Measurements from ENCODE around the gene MEGF11.

The MEGF11 gene

DNA sequence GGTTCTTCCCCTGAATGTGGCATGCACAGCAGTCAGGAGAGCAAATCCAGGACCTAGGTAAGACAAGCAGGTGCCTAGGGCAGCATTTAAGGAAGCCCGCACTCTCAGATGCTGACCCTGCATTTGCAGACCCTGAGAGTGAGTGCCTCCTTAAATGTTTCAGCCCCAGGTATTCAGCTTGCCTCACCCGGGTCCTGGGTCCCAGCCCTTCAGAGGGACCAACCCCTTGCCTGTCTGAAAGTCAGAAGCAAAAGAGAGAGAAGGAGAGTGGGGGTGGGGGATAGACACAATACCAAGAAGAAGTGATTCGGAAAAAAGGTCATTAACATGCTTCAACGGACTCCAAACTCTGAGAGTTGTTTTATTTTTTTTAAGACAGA, 75.0 kb downstream of the MEGF11 start:
- H3K27ac ChIP-seq: no peak overlapping the region
- no peak overlapping the region for H3K9ac ChIP-seq
- H3K9me3 ChIP-seq (replicated peaks in 1 of 11): no peaks in the 10 kb centered on the region
- peaks cover 0 to 44% (median 31%) of the 10 kb centered on the region in 10 experiments; a peak in 18 of 20 replicates for H3K4me1 ChIP-seq
- peak overlapping the region in 6 of 11 experiments; percentile 5 to 46 (median 36); a peak in 10 of 22 replicates for H3K4me2 ChIP-seq
- no peak for TF ChIP-seq Cebpa-rat (IDR thresholded peaks at IDR 0.05)
- no peak overlapping the region for H3K4me3 ChIP-seq
- H4K20me1 ChIP-seq: no peaks in the 10 kb centered on the region
- no peaks in the 10 kb centered on the region for H3K36me3 ChIP-seq
- H3K27me3 ChIP-seq: no peaks in the 10 kb centered on the region

DNA sequence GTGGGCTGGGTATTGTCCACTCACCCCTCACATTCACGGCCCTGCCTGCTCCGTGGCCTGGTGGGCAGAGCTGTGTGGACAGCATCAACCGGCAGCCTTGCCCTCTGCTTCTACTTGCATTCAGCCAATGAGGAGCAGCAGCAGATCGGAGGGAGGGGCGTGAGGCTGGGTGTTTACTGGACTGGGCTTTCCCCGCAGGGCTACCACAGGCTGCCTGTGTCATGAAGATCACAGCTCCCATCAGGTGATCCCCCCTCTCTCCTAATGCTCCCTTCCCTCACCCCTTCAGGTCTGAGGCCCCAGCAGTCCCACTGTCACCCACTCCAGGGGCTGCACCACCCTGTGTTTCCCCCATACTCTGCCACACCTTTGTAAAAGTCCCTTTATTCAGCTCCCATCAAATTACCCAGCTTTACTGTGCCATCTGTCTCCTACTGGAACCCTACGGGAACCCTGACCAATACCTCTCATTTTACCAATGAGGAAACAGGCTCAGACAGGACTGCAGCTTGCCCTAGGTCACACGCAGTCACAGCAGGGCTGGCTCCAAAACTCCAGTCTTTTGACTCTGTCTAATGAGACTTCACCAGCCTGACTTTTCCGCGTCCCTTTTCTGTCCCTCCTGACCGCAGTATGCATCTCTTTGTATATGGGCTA, 81.1 kb downstream of the MEGF11 start:
- TF ChIP-seq Cebpa-rat (IDR thresholded peaks at IDR 0.05): no peak
- H3K36me3 ChIP-seq: no peaks in the 10 kb centered on the region
- H3K9ac ChIP-seq: no peak overlapping the region
- H3K9me3 ChIP-seq (replicated peaks in 1 of 11): no peaks in the 10 kb centered on the region
- H4K20me1 ChIP-seq: no peaks in the 10 kb centered on the region
- H3K27ac ChIP-seq: no peak overlapping the region
- H3K4me1 ChIP-seq: peaks cover 14 to 32% (median 28%) of the 10 kb centered on the region in 10 experiments
- H3K27me3 ChIP-seq: no peaks in the 10 kb centered on the region
- H3K4me2 ChIP-seq: no peak overlapping the region
- H3K4me3 ChIP-seq: no peak overlapping the region

DNA sequence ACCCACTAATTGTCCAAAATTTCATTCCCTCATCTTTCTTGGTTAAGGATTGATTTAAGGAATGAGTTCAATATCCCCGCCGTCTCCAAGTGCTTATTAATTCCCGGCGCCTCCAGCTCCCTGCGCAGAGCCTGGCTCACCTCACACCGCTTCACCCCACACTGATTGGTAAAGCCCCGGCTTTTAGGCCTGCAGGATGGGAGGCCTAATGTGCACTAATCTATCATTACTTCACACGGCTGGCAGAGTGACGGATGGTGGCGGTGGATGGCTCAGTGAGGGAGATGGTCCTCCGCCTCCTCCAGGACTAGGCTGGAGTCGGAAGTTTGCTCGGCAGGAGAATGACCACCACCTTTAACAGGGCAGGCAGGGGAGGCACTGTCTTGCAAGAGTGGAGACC, 81.7 kb downstream of the MEGF11 start:
- Histone ChIP-seq H3K9me3 (replicated peaks in 1 of 11) (no peaks in the 10 kb centered on the region), H3K4me1 (peaks cover 14 to 32% (median 29%) of the 10 kb centered on the region in 10 experiments), H3K27me3 (no peaks in the 10 kb centered on the region), H3K36me3 (no peaks in the 10 kb centered on the region), H3K9ac (no peak overlapping the region), H4K20me1 (no peaks in the 10 kb centered on the region), H3K4me2 (no peak overlapping the region), H3K27ac (no peak overlapping the region), H3K4me3 (no peak overlapping the region)
- TF ChIP-seq Cebpa-rat (IDR thresholded peaks at IDR 0.05): no peak

DNA sequence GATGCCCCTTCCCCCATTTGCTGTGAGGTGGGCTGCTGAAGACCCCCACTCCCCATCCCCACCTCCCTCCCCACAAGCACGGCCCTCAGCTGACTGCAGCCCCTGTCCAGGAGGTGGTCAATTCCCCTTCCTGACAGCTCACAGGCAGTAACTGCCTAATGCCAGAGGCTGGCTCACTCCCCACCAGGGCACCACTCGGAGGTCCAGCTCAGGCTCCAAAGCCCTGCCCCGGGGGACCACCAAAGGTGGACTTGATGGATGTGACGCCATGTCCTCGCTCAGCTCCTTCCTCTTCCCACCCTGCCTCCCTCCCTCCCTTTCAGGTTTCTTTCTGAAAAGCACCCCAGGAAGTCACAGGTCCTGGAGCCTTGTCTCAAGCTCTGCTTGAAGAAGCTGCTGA, 82.8 kb downstream of the MEGF11 start:
- TF ChIP-seq Cebpa-rat (IDR thresholded peaks at IDR 0.05): no peak
- Histone ChIP-seq H3K9ac (no peak overlapping the region), H3K4me1 (peaks cover 14 to 38% (median 34%) of the 10 kb centered on the region in 10 experiments), H3K4me3 (no peak overlapping the region), H3K36me3 (no peaks in the 10 kb centered on the region), H3K27ac (no peak overlapping the region), H3K4me2 (peak overlapping the region in 3 of 11 experiments; percentile 68 to 90 (median 86); a peak in 3 of 22 replicates), H4K20me1 (no peaks in the 10 kb centered on the region), H3K9me3 (replicated peaks in 1 of 11) (no peaks in the 10 kb centered on the region), H3K27me3 (no peaks in the 10 kb centered on the region)

DNA sequence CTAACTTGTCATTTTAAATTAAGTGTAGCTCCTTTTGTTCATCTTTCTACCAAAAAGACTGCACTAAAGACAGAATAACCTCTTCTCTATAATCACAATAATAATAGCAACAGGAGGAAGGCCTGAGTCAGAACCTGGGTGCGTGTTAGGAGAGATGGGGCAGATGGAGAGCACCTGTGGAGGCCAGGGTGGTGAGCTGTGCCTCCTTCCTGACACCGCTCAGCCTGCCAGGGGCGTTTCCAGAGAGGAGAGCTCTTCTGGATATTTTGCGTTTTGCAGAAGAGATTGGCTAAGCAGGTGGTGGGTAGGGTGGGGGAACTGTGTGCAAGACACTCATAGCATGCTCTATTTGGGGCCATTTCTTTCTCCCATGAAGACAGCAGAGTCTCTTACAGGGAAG, 83.5 kb downstream of the MEGF11 start:
- Histone ChIP-seq H3K4me1 (peaks cover 14 to 45% (median 41%) of the 10 kb centered on the region in 10 experiments), H4K20me1 (no peaks in the 10 kb centered on the region), H3K9me3 (replicated peaks in 1 of 11) (no peaks in the 10 kb centered on the region), H3K27me3 (no peaks in the 10 kb centered on the region), H3K27ac (peak overlapping the region in 4 of 11 experiments; percentile 67 to 75 (median 72); a peak in 7 of 22 replicates), H3K4me3 (no peak overlapping the region), H3K4me2 (peak overlapping the region in 9 of 11 experiments; percentile 68 to 90 (median 79); a peak in 18 of 22 replicates), H3K36me3 (no peaks in the 10 kb centered on the region), H3K9ac (peak overlapping the region in 2 of 11 experiments; percentile 52 to 60; a peak in 3 of 22 replicates)
- TF ChIP-seq Cebpa-rat (IDR thresholded peaks at IDR 0.05): no peak

GRCh38 chr15:66169625-66170024, 83.9 kb downstream of the MEGF11 start:
- H3K27me3 ChIP-seq: no peaks in the 10 kb centered on the region
- H3K36me3 ChIP-seq: no peaks in the 10 kb centered on the region
- H3K27ac ChIP-seq: peak overlapping the region in 6 of 11 experiments; percentile 38 to 75 (median 70); a peak in 13 of 22 replicates
- peak overlapping the region in 6 of 11 experiments; percentile 23 to 61 (median 52); a peak in 10 of 22 replicates for H3K9ac ChIP-seq
- TF ChIP-seq Cebpa-rat (IDR thresholded peaks at IDR 0.05): no peak
- H3K9me3 ChIP-seq (replicated peaks in 1 of 11): no peaks in the 10 kb centered on the region
- peak overlapping the region; percentile 42 to 90 (median 78) for H3K4me2 ChIP-seq
- H3K4me3 ChIP-seq: peak overlapping the region in 3 of 10 experiments; percentile 20 to 43 (median 25); a peak in 4 of 20 replicates
- H4K20me1 ChIP-seq: no peaks in the 10 kb centered on the region
- peaks cover 11 to 48% (median 41%) of the 10 kb centered on the region in 10 experiments; a peak in 19 of 20 replicates for H3K4me1 ChIP-seq

DNA sequence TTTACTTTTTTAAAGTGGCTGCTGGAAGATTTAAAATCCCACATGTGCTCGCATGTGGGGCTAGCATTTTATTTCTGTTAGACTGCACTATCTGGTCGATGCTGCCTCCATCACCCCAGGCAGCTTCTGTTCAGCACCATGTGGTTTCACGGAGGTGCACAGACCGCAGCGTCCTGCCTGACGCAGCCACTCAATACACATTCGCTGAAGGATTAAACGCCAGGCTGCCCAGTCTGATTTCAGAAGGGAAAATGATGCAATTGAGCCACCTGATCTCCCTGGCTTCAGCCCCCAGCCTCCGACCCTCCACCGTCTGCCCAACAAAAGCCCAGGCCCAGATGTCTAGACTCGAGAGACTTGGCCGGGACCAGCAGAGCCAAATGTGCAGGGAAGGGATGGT, 84.5 kb downstream of the MEGF11 start:
- no peaks in the 10 kb centered on the region for H3K36me3 ChIP-seq
- peaks cover 11 to 48% (median 41%) of the 10 kb centered on the region in 10 experiments; a peak in 19 of 20 replicates for H3K4me1 ChIP-seq
- TF ChIP-seq Cebpa-rat (IDR thresholded peaks at IDR 0.05): peak in 4 of 11 experiments; percentile 42 to 87 (median 74); a peak in 7 of 22 replicates
- peak overlapping the region; percentile 42 to 90 (median 78) for H3K4me2 ChIP-seq
- no peaks in the 10 kb centered on the region for H3K9me3 ChIP-seq (replicated peaks in 1 of 11)
- no peaks in the 10 kb centered on the region for H3K27me3 ChIP-seq
- no peaks in the 10 kb centered on the region for H4K20me1 ChIP-seq
- H3K27ac ChIP-seq: peak overlapping the region in 6 of 11 experiments; percentile 38 to 75 (median 70); a peak in 14 of 22 replicates
- peak overlapping the region in 6 of 11 experiments; percentile 23 to 61 (median 52); a peak in 10 of 22 replicates for H3K9ac ChIP-seq
- H3K4me3 ChIP-seq: peak overlapping the region in 3 of 10 experiments; percentile 20 to 43 (median 25); a peak in 4 of 20 replicates

- H3K36me3 ChIP-seq: no peaks in the 10 kb centered on the region
- no peaks in the 10 kb centered on the region for H3K9me3 ChIP-seq (replicated peaks in 1 of 11)
- no peak for TF ChIP-seq Cebpa-rat (IDR thresholded peaks at IDR 0.05)
- H3K9ac ChIP-seq: no peak overlapping the region
- peak overlapping the region in 3 of 11 experiments; percentile 58 to 73 (median 72); a peak in 5 of 22 replicates for H3K27ac ChIP-seq
- no peak overlapping the region for H3K4me3 ChIP-seq
- no peaks in the 10 kb centered on the region for H4K20me1 ChIP-seq
- peak overlapping the region in 7 of 11 experiments; percentile 68 to 90 (median 82); a peak in 14 of 22 replicates for H3K4me2 ChIP-seq
- peaks cover 11 to 48% (median 41%) of the 10 kb centered on the region in 10 experiments; a peak in 19 of 20 replicates for H3K4me1 ChIP-seq
- no peaks in the 10 kb centered on the region for H3K27me3 ChIP-seq
Observed at GRCh38 chr15:66167854-66168253, 85.7 kb downstream of the MEGF11 start.

DNA sequence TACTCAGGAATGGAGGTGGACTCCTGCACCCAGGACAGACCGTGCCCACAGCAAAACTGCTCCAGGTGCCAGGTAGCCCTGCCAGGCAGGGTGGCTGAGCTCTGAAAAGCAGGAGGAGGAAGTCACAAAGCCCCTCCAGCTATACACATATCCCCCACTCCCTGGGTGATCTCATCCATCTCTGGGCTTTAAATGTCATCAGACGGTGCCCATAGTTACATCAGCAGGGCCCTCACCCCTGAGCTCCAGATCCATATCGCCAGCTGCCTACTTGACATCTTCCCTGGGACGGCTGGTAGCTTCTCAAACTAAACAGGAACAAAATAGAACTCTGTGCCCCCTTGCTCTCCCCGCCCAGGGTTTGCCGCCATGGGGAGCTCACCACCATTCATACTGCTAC, 87.7 kb downstream of the MEGF11 start:
- H3K36me3 ChIP-seq: no peaks in the 10 kb centered on the region
- peaks cover 11 to 60% (median 44%) of the 10 kb centered on the region in 10 experiments; a peak in 19 of 20 replicates for H3K4me1 ChIP-seq

More for the DNA sequence above, 87.7 kb downstream of the MEGF11 start:
- TF ChIP-seq Cebpa-rat (IDR thresholded peaks at IDR 0.05): no peak
- Histone ChIP-seq H3K9ac (peak overlapping the region in 1 of 11 experiments; percentile 40; a peak in 1 of 22 replicates), H3K27me3 (no peaks in the 10 kb centered on the region), H3K9me3 (replicated peaks in 1 of 11) (no peaks in the 10 kb centered on the region), H3K4me3 (no peak overlapping the region), H3K27ac (peak overlapping the region in 3 of 11 experiments; percentile 23 to 55 (median 27); a peak in 4 of 22 replicates), H3K4me2 (peak overlapping the region in 9 of 11 experiments; percentile 4 to 62 (median 38); a peak in 14 of 22 replicates), H4K20me1 (no peaks in the 10 kb centered on the region)

All from BLaER1 treated with 17β-estradiol and CSF1 and Interleukin-3, amounts not matched to agents 10 nM and 100 nM (cell line).